Stromal cell of bone marrow (primary cell): Measurements from ENCODE around the gene DHX32.
"Not testable (repeated sequence)": the region's sequence is repeated elsewhere in the genome, so short reads cannot be mapped to it uniquely, and the experiment has no call there.

Experiments used
- DNase-seq: peaks from one replicate; pipeline ENCODE4 v3.0.0-alpha.2; 2012; ENCODE audit warnings: low read depth

The DHX32 gene

GRCh38 chr10:125896088-125896934 lies 15.2 kb upstream of the DHX32 start, which contains the start of gene FANK1:
FANK1 (plus strand) TSS chr10:125896564; CDS start chr10:125896643, 79 bp downstream.
- DNase-seq, result peak; percentile 79

GRCh38 chr10:125895130-125896087 lies 14.3 kb upstream of the DHX32 start:
- DNase-seq, result peak; percentile 50

GRCh38 chr10:125894176-125894575 lies 13.1 kb upstream of the DHX32 start:
- DNase-seq, result not testable (repeated sequence)

GRCh38 chr10:125892402-125892801 lies 11.3 kb upstream of the DHX32 start:
- DNase-seq, result not testable (repeated sequence)

- DNase-seq, result not testable (repeated sequence)
Measured at GRCh38 chr10:125889441-125889840, 8.3 kb upstream of the DHX32 start.

- no peak for DNase-seq
Measured at GRCh38 chr10:125886914-125887512, 5.9 kb upstream of the DHX32 start.

- DNase-seq, result no peak
Measured at GRCh38 chr10:125883211-125883610, 2.1 kb upstream of the DHX32 start.

- DNase-seq, result no peak
Measured at GRCh38 chr10:125882596-125882995, 1.5 kb upstream of the DHX32 start.

GRCh38 chr10:125880719-125881118 lies 373 bp downstream of the DHX32 start:
- DNase-seq, result no peak

- peak; percentile 85 for DNase-seq
Measured at GRCh38 chr10:125878957-125879835, 1.9 kb downstream of the DHX32 start.

- no peak for DNase-seq
Measured at GRCh38 chr10:125871338-125871737, 9.8 kb downstream of the DHX32 start.

GRCh38 chr10:125868372-125868975 lies 12.6 kb downstream of the DHX32 start:
- DNase-seq, result no peak

GRCh38 chr10:125866421-125867029 lies 14.6 kb downstream of the DHX32 start:
- no peak for DNase-seq

GRCh38 chr10:125865120-125865519 lies 16.0 kb downstream of the DHX32 start:
- DNase-seq, result no peak

GRCh38 chr10:125859128-125859817 lies 21.8 kb downstream of the DHX32 start:
- no peak for DNase-seq

- DNase-seq, result no peak
Measured at GRCh38 chr10:125857185-125857760, 23.8 kb downstream of the DHX32 start.

GRCh38 chr10:125852487-125852886 lies 28.6 kb downstream of the DHX32 start:
- DNase-seq, result no peak

- DNase-seq, result no peak
Measured at GRCh38 chr10:125850766-125851731, 30.0 kb downstream of the DHX32 start.
